Fibroblast of upper back skin (primary cell): Measurements from ENCODE around the gene NIF3L1.

Source experiments
- DNase-seq: peaks from one replicate; pipeline ENCODE4 v3.0.0-alpha.2; 2013

The NIF3L1 gene, protein sequence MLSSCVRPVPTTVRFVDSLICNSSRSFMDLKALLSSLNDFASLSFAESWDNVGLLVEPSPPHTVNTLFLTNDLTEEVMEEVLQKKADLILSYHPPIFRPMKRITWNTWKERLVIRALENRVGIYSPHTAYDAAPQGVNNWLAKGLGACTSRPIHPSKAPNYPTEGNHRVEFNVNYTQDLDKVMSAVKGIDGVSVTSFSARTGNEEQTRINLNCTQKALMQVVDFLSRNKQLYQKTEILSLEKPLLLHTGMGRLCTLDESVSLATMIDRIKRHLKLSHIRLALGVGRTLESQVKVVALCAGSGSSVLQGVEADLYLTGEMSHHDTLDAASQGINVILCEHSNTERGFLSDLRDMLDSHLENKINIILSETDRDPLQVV

DNA sequence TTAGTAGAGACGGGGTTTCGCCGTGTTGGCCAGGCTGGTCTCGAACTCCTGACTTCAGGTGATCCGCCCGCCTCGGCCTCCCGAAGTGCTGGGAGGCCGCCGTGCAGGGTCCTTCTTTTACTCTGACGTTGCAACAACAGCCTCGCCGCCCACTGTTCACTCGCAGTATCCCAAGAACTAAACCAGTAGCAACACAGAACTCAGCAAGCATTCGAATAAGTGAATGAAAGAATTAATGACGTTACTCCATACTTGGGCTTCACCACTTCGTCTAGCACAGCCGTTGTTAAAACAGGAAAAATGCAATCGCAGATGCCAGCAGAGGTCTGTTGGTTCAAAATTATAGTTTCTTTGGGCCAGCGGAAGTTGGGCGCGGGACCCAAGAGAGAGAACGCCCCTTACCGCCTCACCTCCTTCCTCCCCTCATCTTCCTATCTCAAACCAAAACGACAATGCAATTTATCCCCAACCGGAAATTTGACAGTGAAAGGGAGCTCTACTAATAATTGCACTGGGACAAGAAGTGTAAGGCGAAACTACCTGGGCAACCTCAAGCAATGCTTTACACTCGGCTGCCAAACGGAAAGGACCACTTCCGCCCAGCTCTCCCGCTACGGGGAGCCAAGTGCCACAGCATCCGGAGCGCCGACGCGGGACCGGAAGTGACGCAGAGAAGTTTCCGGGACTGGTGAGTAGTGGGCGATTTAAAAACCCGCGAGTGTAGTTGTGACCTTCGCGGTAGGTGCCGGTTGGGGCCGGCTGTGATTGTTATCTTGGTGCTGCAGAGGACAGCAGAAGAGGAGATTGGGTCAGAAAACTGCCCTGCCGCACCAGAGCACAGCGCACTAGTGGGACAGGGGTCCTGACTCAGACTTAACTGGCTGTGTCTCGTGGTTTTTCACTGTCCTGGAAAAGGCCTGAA lies at the start of gene NIF3L1, which contains the start of gene PPIL3:
Gene NIF3L1 (plus strand): TSS at position 668 of the 922 bp plus-strand sequence. CDS start 2,573 bp downstream, outside the sequence.
Gene PPIL3 (minus strand): TSS at position 374 of the 922 bp plus-strand sequence. CDS start 1,462 bp downstream, outside the sequence.
- DNase-seq = peak; percentile 99

- DNase-seq = no peak
Measured at GRCh38 chr2:200839513-200839912, 49.7 kb upstream of the NIF3L1 start.

GRCh38 chr2:200843993-200844948 lies 44.9 kb upstream of the NIF3L1 start:
- DNase-seq = no peak

- no peak for DNase-seq
Measured at GRCh38 chr2:200845194-200845593, 44.0 kb upstream of the NIF3L1 start.

DNA sequence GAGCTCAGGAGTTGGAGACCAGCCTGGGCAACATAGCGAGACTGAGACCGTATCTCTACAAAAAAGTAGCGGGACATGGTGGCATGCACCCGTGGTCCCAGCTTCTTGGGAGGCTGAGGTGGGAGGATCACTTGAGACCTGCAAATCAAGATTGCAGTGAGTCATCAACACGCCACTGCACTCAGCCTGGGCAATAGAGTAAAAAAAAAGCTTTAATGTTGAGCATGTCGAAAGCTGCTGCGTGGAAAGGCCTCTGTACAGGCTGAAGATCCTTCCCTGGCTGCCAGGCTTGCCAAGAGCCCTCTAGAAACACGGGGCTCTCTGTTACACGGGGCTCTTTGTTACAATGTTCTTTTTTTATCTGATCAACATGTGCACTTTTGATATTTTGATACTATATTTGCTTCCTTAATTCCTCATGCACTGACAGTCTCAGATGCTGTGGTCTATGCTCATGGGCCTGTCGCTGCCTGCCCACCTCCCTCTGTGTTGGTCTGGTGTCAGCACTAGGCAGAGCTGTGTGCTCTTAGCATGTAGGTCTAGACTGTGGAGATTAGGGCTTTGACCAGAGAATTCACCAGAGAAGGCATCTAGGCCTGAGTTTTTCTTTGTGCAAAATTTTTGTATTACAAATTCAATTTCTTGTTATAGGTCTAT lies 43.4 kb upstream of the NIF3L1 start:
- DNase-seq = no peak

DNA sequence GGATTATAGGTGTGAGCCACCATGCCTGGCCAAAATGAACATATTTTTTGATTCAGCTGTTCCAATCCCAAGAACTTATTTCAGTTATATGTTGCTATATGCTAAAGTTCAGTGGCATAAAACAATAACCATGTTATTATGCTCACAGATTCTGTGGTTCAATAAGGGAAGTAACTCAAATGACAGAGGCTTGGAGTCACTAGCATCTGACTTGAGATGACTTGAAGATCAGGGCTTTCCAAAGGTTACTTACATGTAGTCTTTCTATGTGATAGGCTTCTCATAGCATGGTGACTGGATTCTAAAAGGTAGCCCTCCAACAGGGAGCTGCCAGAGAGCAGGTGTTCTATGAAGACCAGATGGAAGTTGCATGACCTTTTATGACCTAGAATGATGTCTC lies 41.9 kb upstream of the NIF3L1 start:
- no peak for DNase-seq

DNA sequence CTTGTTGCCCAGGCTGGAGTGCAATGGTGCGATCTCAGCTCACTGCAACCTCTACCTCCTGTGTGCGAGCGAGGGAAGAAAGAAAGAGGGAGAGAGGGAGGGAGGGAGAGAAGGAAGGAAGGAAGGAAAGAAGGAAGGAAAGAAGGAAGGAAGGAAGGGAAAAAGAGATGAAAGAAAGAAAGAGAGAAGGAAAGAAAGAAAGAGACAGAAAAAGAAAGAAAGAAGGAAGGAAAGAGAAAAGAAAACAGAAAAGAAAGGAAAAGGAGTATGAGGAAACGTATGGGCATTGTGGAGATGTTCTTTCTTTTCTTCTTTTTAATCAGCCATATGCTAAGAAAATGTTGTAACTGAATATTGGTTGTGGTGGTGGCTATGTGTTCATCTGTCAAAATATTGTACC lies 41.2 kb upstream of the NIF3L1 start:
- DNase-seq = no peak

DNA sequence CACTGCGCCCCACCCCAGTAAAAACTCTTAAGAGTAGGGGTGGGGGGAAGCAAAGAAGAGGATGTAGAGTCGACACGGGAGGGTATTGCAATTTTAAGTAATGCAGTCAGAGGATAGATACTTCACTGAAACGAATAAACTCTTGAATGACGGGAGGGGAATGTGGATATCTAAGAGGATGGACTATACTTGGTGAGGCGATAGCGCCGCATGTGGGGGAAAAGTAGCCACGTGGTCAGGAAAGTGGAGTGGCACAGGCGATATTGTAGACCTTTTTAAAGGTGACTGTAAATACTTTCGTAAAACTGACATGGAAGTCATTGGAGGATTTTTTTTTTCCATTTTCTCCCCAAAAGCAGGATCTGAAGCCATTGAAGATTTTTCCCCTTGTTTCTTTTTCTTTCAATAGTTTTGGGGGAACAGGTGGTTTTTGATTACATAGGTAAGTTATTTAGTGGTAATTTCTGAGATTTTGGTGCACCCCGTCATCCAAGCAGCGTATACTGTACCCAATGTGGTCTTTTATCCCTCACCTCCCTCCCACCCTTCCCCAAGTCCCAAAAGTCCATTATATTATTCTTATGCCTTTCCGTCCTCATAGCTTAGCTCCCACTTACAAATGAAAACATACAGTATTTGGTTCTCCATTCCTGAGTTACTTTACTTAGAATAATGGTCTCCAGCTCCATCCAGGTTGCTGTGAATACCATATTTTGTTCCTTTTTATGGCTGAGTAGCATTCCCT lies 38.5 kb upstream of the NIF3L1 start:
- no peak for DNase-seq

DNA sequence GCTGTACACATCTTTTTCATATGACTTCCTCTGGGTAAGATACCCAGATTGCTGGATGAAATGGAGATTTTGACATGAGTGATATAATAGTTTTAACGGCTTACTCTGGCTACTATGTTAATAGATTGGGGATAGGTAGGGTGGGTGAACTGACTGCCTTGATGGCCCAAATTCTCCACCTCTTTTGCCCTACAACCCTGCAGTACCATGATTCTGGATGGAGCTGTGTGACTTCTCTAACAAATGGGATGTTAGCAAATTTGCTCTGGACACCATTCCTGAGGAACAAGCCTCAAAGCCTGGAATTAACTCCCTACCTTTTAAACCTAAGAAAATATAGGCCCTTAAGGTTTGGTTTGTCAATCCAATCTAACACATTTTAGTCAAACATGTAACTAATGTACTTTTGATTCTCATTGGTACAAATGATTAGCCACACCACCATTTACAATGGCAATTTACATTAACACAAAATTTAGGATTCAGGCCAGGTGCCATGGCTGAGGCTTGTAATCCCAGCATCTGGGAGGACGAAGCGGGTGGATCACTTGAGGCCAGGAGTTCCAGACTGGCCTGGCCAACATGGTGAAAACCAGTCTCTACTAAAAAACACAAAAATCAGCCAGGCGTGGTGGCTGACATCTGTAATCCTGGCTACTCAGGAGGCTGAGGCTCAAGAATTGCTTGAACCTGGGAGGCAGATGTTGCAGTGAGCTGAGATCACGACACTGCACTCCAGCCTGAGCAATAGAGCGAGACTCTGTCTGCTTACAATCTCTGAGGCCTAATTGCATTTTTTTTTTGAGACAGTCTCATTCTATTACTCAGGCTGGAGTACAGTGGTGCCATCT lies 37.5 kb upstream of the NIF3L1 start:
- DNase-seq = no peak

DNA sequence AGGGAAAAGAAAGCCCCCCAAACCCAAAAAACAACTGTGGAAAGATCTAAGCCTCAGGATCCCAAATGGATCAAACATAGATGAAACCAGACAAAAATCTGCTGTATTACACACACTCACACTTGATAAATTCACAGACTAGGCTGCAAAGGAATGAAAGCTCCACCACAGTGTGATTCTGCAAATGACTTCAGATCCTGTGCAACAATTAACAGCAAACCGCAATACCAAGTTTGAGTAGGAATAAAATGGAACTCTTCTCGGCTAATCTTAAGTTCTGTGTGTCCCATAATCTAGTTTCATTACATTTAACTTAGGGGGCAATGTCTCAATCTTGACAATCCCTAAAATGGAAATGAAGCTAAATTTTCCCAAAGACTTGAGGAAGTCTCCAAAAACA lies 36.6 kb upstream of the NIF3L1 start:
- DNase-seq = no peak

DNA sequence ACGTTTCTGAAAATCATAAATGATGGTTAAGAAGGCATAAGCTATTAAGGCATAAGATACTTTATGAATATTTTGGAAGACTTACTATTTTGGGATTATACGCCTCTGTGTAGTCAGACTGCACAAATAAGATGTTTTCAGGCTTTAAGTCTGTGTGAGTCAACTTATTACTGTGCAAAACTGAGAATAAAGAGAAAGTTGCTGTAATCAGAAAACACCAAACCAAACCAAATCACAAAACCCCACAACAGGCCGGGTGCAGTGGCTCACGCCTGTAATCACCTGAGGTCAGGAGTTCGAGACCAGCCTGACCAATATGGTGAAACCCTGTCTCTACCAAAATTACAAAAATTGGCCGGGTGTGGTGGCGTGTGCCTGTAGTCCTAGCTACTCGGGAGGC lies 32.4 kb upstream of the NIF3L1 start:
- no peak for DNase-seq

GRCh38 chr2:200860092-200860795 lies 28.9 kb upstream of the NIF3L1 start:
- DNase-seq = peak; percentile 10

- DNase-seq = no peak
Measured at GRCh38 chr2:200861617-200862155, 27.5 kb upstream of the NIF3L1 start.

- DNase-seq = peak; percentile 59
Measured at GRCh38 chr2:200862532-200863000, 26.6 kb upstream of the NIF3L1 start.

DNA sequence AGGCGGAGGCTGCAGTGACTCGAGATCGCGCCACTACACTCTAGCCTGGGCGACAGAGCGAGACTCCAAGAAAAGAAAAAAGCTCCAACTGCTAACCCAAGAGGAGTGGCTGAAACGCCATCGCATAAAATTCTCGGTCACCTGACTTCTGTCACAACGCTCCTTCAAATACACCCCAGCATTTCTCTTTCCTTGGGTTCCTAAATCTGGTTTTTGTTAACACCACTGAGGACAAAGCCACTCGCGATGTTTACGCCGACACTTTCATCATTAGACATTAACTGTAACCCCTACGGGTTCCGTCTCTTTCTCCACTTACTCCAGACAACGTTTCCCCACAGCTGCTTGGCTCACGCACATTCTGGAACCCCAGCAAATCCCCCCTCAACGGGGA lies 25.4 kb upstream of the NIF3L1 start:
- DNase-seq = peak; percentile 9

- peak; percentile 92 for DNase-seq
Measured at GRCh38 chr2:200864176-200865034, 24.8 kb upstream of the NIF3L1 start, which contains the start of gene CLK1. TSS of gene CLK1 (minus strand) at chr2:200864658. CDS start at chr2:200861862, 2,796 bp downstream.

- DNase-seq = no peak
Measured at GRCh38 chr2:200869014-200869413, 20.2 kb upstream of the NIF3L1 start.

- no peak for DNase-seq
Measured at GRCh38 chr2:200871151-200871550, 18.0 kb upstream of the NIF3L1 start.
